Chondrocyte (in vitro differentiated cells): ENCODE measurements around the gene TUFT1. TPM values are rescaled to one million over a fixed set of nuclear protein-coding genes. Genes with fewer than 3 reads are reported as not detected.

ENCODE experiments used
- DNase-seq: peaks from one replicate; pipeline ENCODE4 v3.0.0; 2021; ENCODE audit warnings: mixed read lengths, low spot score
- H3K27ac Mint-ChIP-seq: one replicate; pipeline ENCODE4 v1.8.0; 2021; ENCODE audit warnings: mild to moderate bottlenecking, moderate library complexity, mixed read lengths; ENCODE audit not compliant: unreplicated experiment
- H3K27me3 Mint-ChIP-seq: 2 replicates; pipeline ENCODE4 v1.8.0; 2021; ENCODE audit warnings: low read depth, mixed read lengths
- H3K36me3 Mint-ChIP-seq: 2 replicates; pipeline ENCODE4 v1.8.0; 2021; ENCODE audit warnings: low read depth, mixed read lengths
- H3K4me1 Mint-ChIP-seq: 2 replicates; pipeline ENCODE4 v1.8.0; 2021; ENCODE audit warnings: low read depth, mild to moderate bottlenecking, mixed read lengths
- H3K4me3 Mint-ChIP-seq: one replicate; pipeline ENCODE4 v1.8.0; 2021; ENCODE audit warnings: mild to moderate bottlenecking, moderate library complexity, mixed read lengths; ENCODE audit not compliant: unreplicated experiment
- H3K9me3 Mint-ChIP-seq: 2 replicates; pipeline ENCODE4 v1.8.0; 2021; ENCODE audit warnings: low read depth, mixed read lengths
- total RNA-seq: library from RNA; stranded (reverse); gene quantifications from 3 replicates; pipeline ENCODE4 v1.2.1, GENCODE V29; 2021
- TF ChIP-seq, protein P1 (sequence below): fragments of 200-600 bp; sonication (generic); IDR thresholded peaks from 2 replicates; pipeline ENCODE4 v1.5.0; 2021; ENCODE audit warnings: antibody characterized with exemption, mild to moderate bottlenecking, moderate library complexity

TUFT1 gene
- total RNA-seq, 1 donor from 2014 or later: 33.0 TPM

GRCh38 chr1:151537112-151537511 is 3.0 kb upstream of the TUFT1 start:
- H3K27me3 Mint-ChIP-seq: no peaks in the 10 kb centered on the region
- no peak for DNase-seq
- H3K27ac Mint-ChIP-seq: peak overlapping the region; percentile 97
- TF ChIP-seq, protein P1, sequence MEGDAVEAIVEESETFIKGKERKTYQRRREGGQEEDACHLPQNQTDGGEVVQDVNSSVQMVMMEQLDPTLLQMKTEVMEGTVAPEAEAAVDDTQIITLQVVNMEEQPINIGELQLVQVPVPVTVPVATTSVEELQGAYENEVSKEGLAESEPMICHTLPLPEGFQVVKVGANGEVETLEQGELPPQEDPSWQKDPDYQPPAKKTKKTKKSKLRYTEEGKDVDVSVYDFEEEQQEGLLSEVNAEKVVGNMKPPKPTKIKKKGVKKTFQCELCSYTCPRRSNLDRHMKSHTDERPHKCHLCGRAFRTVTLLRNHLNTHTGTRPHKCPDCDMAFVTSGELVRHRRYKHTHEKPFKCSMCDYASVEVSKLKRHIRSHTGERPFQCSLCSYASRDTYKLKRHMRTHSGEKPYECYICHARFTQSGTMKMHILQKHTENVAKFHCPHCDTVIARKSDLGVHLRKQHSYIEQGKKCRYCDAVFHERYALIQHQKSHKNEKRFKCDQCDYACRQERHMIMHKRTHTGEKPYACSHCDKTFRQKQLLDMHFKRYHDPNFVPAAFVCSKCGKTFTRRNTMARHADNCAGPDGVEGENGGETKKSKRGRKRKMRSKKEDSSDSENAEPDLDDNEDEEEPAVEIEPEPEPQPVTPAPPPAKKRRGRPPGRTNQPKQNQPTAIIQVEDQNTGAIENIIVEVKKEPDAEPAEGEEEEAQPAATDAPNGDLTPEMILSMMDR: no peak
- H3K9me3 Mint-ChIP-seq: no peaks in the 10 kb centered on the region
- no peaks in the 10 kb centered on the region for H3K36me3 Mint-ChIP-seq
- H3K4me3 Mint-ChIP-seq: no peak overlapping the region
- H3K4me1 Mint-ChIP-seq: peaks cover 39% of the 10 kb centered on the region

DNA sequence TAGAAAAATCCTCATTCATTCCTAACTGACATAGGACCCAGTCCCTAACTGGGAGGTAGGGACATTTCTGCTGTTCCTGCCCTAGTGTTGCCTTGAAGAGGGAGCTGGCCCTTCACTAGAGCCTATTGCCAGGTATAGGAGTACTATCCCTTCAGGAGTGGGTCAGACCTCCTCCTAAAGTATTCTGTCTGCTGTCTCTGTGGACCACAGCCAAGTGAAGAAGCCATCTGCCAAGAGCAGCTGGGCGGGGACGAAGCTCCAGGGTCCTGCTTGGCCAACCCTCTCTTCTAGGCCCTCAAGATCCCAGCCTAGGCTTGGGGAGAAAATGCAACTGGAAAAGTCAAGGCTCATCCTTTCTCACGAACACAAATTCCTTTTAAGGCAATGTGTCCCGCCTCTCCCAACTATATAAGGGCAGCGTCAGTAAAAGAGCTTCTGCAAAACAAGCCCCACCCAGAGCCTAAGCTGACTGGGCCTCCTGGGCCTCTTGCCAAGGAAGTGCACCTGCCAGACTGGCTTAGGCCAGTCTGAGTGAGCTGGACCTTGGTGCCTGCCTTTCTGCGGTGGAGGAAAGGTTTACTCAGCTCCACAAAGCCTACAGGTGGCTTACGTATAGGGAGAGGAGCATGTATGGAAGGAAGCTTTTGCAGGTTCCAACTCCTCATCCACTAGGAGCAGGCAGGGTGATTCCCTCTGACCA is 638 bp upstream of the TUFT1 start:
- DNase-seq: no peak
- Mint-ChIP-seq H3K4me1 (peaks cover 54% of the 10 kb centered on the region), H3K9me3 (no peaks in the 10 kb centered on the region), H3K36me3 (no peaks in the 10 kb centered on the region), H3K4me3 (peak overlapping the region; percentile 97), H3K27ac (peak overlapping the region; percentile 98), H3K27me3 (no peaks in the 10 kb centered on the region)
- TF ChIP-seq, protein P1: no peak

- H3K36me3 Mint-ChIP-seq: no peaks in the 10 kb centered on the region
- no peaks in the 10 kb centered on the region for H3K27me3 Mint-ChIP-seq
- H3K4me3 Mint-ChIP-seq: peak overlapping the region; percentile 97
- TF ChIP-seq, protein P1: peak; percentile 33
- no peaks in the 10 kb centered on the region for H3K9me3 Mint-ChIP-seq
- no peak for DNase-seq
- peaks cover 57% of the 10 kb centered on the region for H3K4me1 Mint-ChIP-seq
- H3K27ac Mint-ChIP-seq: peak overlapping the region; percentile 98
These were observed 871 bp downstream of the TUFT1 start for GRCh38 chr1:151540982-151541377.

- H3K27me3 Mint-ChIP-seq: no peaks in the 10 kb centered on the region
- no peaks in the 10 kb centered on the region for H3K9me3 Mint-ChIP-seq
- TF ChIP-seq, protein P1: no peak
- no peaks in the 10 kb centered on the region for H3K36me3 Mint-ChIP-seq
- H3K4me3 Mint-ChIP-seq: peak overlapping the region; percentile 97
- peak overlapping the region; percentile 98 for H3K27ac Mint-ChIP-seq
- H3K4me1 Mint-ChIP-seq: peaks cover 61% of the 10 kb centered on the region
- DNase-seq: no peak
These were observed 1.6 kb downstream of the TUFT1 start for GRCh38 chr1:151541752-151542151.

DNA sequence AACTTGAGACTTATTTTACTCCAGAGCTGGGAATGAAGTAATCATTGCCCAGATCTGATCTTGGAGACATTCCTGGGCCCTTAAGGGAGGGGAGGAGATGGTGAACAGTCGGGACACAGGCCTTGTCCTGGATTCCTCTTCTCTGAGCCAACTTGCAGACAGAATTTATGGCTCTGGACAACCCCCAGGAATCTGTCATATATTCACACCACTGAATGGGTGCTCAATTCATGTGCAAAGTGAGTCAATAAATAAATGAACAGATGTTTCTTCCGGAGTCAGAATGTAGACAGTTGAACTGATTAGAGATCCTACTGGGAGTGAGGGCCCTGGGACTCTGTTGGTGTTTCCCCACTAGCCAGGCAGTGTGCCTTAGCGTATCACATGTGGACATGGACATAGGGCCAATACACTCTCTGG is 2.6 kb downstream of the TUFT1 start:
- peaks cover 61% of the 10 kb centered on the region for H3K4me1 Mint-ChIP-seq
- H3K9me3 Mint-ChIP-seq: no peaks in the 10 kb centered on the region
- TF ChIP-seq, protein P1: no peak
- peak overlapping the region; percentile 98 for H3K27ac Mint-ChIP-seq
- H3K36me3 Mint-ChIP-seq: no peaks in the 10 kb centered on the region
- DNase-seq: no peak
- no peaks in the 10 kb centered on the region for H3K27me3 Mint-ChIP-seq
- peak overlapping the region; percentile 97 for H3K4me3 Mint-ChIP-seq
